ENCODE data around the gene LGR6. TPM values are rescaled to one million over a fixed set of nuclear protein-coding genes. Genes with fewer than 3 reads are reported as not detected.

The LGR6 gene
- total and polyA plus RNA-seq, 10 of the 15 experiments (the other 5 are each of a cell fraction or from before 2014, with no cell fraction given), result not detected

DNA sequence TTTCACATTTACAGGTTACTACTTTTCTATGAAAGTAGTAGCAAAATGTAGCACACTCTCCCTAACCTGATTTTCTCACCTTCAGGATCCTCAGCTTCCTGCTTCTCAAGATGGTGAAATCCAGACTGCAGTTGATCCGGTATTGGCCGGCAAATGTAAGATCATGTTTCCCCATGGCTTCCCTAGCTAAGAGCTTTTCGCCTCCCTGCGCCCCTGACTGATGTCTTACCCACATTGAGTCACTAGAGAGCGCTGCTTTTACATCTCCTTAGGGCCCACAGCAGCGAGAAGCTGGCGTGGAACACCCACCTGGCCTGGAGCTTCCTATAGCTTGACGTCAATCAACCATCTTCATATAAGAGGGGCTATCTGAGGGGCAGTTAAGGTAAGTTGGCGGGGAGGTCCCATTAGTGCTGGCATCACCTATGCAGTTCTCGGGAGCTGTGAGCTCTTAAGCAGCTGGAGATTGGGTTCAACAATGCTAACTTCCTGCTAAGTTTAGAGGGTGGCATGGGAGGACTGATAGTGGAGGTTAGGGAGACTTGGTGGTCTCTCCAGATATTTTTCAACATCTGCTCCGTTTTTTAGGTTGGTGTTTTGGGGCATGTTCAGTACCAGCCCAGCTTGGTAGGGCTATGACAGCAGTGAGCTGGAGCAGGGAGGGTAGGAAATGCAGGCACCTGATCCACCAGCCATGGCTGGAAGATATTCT lies 38.7 kb upstream of the LGR6 start:
- no peaks in the 10 kb centered on the region for H3K27me3 ChIP-seq (replicated peaks in 1 of 2; ENCODE audit: control insufficient read depth in 2 of 2, insufficient read depth in 2 of 2, low read length in 1 of 2)
- H2AFZ ChIP-seq (ENCODE audit: control insufficient read depth, low read depth, low read length), result no peak overlapping the region
- peaks cover 19% of the 10 kb centered on the region for H3K79me2 ChIP-seq (ENCODE audit: control insufficient read depth, insufficient read depth, low read length)
- DNase-seq (ENCODE audit: low read depth, low spot score) (no peak), ATAC-seq (peak; percentile 50), FAIRE-seq (peak; percentile 78)
- in situ Hi-C loops (cut with MboI), result no loop called here
- ChIA-PET SMC1A (ENCODE audit: uncharacterized antibody, unreplicated experiment) (interaction anchor here (0.6 to 2.7 kb wide), 16 partner anchors 9 to 565 kb away, joined by 3 to 21 read pairs (median 6); no protein-coding TSS in a partner anchor), POLR2A (interaction anchor here (0.5 to 2.3 kb wide), 6 partner anchors 8 to 168 kb away, joined by 4 to 9 read pairs (median 6); no protein-coding TSS in a partner anchor), RAD21 (ENCODE audit: unreplicated experiment) (interaction anchor here (0.7 to 2.7 kb wide), 16 partner anchors 8 to 565 kb away, joined by 3 to 27 read pairs (median 4); partner anchors contain the start of genes ELF3, LGR6 and PPP1R12B), CTCF (interaction anchor here (0.7 to 5.1 kb wide), 25 partner anchors 9 to 274 kb away, joined by 3 to 126 read pairs (median 5); partner anchors contain the start of genes ARL8A, ELF3, LGR6 and UBE2T)
- no TSS peak for BruUV-seq (replicated peaks)
- intact Hi-C loops (cut with micrococcal nuclease; ENCODE audit: unreplicated experiment), result no loop called here
- H3K4me1 ChIP-seq (ENCODE audit: control insufficient read depth, insufficient read depth, low read length), result peaks cover 16% of the 10 kb centered on the region
- H3K27ac ChIP-seq (ENCODE audit: control insufficient read depth, insufficient read depth), result no peak overlapping the region
- no peak overlapping the region for H3K4me3 ChIP-seq
- H3K9ac ChIP-seq (ENCODE audit: control insufficient read depth, insufficient read depth, low read length), result no peak overlapping the region
- peaks cover 28 to 34% of the 10 kb centered on the region in 2 experiments; a peak in 3 of 4 replicates for H3K36me3 ChIP-seq (ENCODE audit: control insufficient read depth in 2 of 2, insufficient read depth in 2 of 2, low read length in 1 of 2)
- no peaks in the 10 kb centered on the region for H4K20me1 ChIP-seq (ENCODE audit: control insufficient read depth, insufficient read depth)
- H3K9me3 ChIP-seq (replicated peaks; ENCODE audit: control insufficient read depth, insufficient read depth, low read length), result no peaks in the 10 kb centered on the region
- WGBS (ENCODE audit: insufficient coverage, insufficient replicate concordance, low lambda C conversion rate, missing lambda C conversion rate), result 40% methylated on average over 11 of the region's 11 CpGs
- no peak overlapping the region for H3K4me2 ChIP-seq (ENCODE audit: control insufficient read depth, insufficient read depth)
- TF ChIP-seq, protein P1, sequence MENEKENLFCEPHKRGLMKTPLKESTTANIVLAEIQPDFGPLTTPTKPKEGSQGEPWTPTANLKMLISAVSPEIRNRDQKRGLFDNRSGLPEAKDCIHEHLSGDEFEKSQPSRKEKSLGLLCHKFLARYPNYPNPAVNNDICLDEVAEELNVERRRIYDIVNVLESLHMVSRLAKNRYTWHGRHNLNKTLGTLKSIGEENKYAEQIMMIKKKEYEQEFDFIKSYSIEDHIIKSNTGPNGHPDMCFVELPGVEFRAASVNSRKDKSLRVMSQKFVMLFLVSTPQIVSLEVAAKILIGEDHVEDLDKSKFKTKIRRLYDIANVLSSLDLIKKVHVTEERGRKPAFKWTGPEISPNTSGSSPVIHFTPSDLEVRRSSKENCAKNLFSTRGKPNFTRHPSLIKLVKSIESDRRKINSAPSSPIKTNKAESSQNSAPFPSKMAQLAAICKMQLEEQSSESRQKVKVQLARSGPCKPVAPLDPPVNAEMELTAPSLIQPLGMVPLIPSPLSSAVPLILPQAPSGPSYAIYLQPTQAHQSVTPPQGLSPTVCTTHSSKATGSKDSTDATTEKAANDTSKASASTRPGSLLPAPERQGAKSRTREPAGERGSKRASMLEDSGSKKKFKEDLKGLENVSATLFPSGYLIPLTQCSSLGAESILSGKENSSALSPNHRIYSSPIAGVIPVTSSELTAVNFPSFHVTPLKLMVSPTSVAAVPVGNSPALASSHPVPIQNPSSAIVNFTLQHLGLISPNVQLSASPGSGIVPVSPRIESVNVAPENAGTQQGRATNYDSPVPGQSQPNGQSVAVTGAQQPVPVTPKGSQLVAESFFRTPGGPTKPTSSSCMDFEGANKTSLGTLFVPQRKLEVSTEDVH (IDR thresholded peaks at IDR 0.05; ENCODE audit: low read depth, partially characterized antibody), result no peak
- TF ChIP-seq SMAD5 (IDR thresholded peaks at IDR 0.05; ENCODE audit: low read depth), result 0 out of 2 replicates have a peak, but pooled peaks have one; percentile 28
- TF ChIP-seq FOXM1 (IDR thresholded peaks at IDR 0.05; ENCODE audit: low read depth, low read length), result no peak
- TF ChIP-seq FOXK2 (IDR thresholded peaks at IDR 0.05), result no peak
- no peak for TF ChIP-seq PML (IDR thresholded peaks at IDR 0.05; ENCODE audit: low read length)
- no peak for TF ChIP-seq ETV6 (conservative IDR thresholded peaks at IDR 0.05 in 1 of 2, IDR thresholded peaks at IDR 0.05 in 1 of 2; ENCODE audit: borderline replicate concordance in 1 of 2, low read depth in 1 of 2)
- no peak for TF ChIP-seq IKZF1 (conservative IDR thresholded peaks at IDR 0.05)
- TF ChIP-seq, protein P2, sequence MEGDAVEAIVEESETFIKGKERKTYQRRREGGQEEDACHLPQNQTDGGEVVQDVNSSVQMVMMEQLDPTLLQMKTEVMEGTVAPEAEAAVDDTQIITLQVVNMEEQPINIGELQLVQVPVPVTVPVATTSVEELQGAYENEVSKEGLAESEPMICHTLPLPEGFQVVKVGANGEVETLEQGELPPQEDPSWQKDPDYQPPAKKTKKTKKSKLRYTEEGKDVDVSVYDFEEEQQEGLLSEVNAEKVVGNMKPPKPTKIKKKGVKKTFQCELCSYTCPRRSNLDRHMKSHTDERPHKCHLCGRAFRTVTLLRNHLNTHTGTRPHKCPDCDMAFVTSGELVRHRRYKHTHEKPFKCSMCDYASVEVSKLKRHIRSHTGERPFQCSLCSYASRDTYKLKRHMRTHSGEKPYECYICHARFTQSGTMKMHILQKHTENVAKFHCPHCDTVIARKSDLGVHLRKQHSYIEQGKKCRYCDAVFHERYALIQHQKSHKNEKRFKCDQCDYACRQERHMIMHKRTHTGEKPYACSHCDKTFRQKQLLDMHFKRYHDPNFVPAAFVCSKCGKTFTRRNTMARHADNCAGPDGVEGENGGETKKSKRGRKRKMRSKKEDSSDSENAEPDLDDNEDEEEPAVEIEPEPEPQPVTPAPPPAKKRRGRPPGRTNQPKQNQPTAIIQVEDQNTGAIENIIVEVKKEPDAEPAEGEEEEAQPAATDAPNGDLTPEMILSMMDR (IDR thresholded peaks at IDR 0.05 in 2 of 3, conservative IDR thresholded peaks at IDR 0.05 in 1 of 3; ENCODE audit: control insufficient read depth in 2 of 3, extremely low read depth in 1 of 3, insufficient read depth in 1 of 3, low read depth in 3 of 3, low read length in 3 of 3), result peak; percentile 65 to 70 (median 68); a peak in 5 of 6 replicates
- TF ChIP-seq, protein P3, sequence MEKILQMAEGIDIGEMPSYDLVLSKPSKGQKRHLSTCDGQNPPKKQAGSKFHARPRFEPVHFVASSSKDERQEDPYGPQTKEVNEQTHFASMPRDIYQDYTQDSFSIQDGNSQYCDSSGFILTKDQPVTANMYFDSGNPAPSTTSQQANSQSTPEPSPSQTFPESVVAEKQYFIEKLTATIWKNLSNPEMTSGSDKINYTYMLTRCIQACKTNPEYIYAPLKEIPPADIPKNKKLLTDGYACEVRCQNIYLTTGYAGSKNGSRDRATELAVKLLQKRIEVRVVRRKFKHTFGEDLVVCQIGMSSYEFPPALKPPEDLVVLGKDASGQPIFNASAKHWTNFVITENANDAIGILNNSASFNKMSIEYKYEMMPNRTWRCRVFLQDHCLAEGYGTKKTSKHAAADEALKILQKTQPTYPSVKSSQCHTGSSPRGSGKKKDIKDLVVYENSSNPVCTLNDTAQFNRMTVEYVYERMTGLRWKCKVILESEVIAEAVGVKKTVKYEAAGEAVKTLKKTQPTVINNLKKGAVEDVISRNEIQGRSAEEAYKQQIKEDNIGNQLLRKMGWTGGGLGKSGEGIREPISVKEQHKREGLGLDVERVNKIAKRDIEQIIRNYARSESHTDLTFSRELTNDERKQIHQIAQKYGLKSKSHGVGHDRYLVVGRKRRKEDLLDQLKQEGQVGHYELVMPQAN (conservative IDR thresholded peaks at IDR 0.05), result no peak
- TF ChIP-seq STAT1 (conservative IDR thresholded peaks at IDR 0.05), result peak; percentile 66; the same call in 1 of the 2 replicates
- TF ChIP-seq SMC3 (IDR thresholded peaks at IDR 0.05; ENCODE audit: borderline replicate concordance, low read length), result peak; percentile 37; the same call in 1 of the 2 replicates
- TF ChIP-seq SUPT20H (IDR thresholded peaks at IDR 0.05; ENCODE audit: borderline replicate concordance, control insufficient read depth, low read depth, low read length), result no peak
- TF ChIP-seq FOS (IDR thresholded peaks at IDR 0.05; ENCODE audit: borderline replicate concordance, extremely low read depth, insufficient read length), result no peak
- TF ChIP-seq, protein P4, sequence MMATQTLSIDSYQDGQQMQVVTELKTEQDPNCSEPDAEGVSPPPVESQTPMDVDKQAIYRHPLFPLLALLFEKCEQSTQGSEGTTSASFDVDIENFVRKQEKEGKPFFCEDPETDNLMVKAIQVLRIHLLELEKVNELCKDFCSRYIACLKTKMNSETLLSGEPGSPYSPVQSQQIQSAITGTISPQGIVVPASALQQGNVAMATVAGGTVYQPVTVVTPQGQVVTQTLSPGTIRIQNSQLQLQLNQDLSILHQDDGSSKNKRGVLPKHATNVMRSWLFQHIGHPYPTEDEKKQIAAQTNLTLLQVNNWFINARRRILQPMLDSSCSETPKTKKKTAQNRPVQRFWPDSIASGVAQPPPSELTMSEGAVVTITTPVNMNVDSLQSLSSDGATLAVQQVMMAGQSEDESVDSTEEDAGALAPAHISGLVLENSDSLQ (IDR thresholded peaks at IDR 0.05), result peak; percentile 36
